ENCODE measurements around the gene CDC42EP4.
"Not testable (repeated sequence)": the region's sequence is repeated elsewhere in the genome, so short reads cannot be mapped to it uniquely, and the experiment has no call there.

Gene CDC42EP4

GRCh38 chr17:73267648-73268537 is 43.9 kb downstream of the CDC42EP4 start:
- H2AFZ ChIP-seq (ENCODE audit: low read depth, low read length) = no peak overlapping the region
- H3K4me3 ChIP-seq (ENCODE audit: low read length) = no peak overlapping the region
- H3K4me1 ChIP-seq (ENCODE audit: insufficient read depth, low read length) = peaks cover 6% of the 10 kb centered on the region
- no peaks in the 10 kb centered on the region for H3K27me3 ChIP-seq (ENCODE audit: insufficient read depth, low read length)
- no peaks in the 10 kb centered on the region for H3K9me3 ChIP-seq (ENCODE audit: low read length)
- no peaks in the 10 kb centered on the region for H3K36me3 ChIP-seq (ENCODE audit: insufficient read depth, low read length)

GRCh38 chr17:73266796-73267195 is 45.0 kb downstream of the CDC42EP4 start:
- Histone ChIP-seq H3K36me3 (ENCODE audit: insufficient read depth, low read length) (no peaks in the 10 kb centered on the region), H3K4me1 (ENCODE audit: insufficient read depth, low read length) (peaks cover 16% of the 10 kb centered on the region), H2AFZ (ENCODE audit: low read depth, low read length) (no peak overlapping the region), H3K4me3 (ENCODE audit: low read length) (no peak overlapping the region), H3K9me3 (ENCODE audit: low read length) (no peaks in the 10 kb centered on the region), H3K27me3 (ENCODE audit: insufficient read depth, low read length) (no peaks in the 10 kb centered on the region)

- no peaks in the 10 kb centered on the region for H3K27me3 ChIP-seq (ENCODE audit: insufficient read depth, low read length)
- no peak overlapping the region for H3K4me3 ChIP-seq (ENCODE audit: low read length)
- H3K4me1 ChIP-seq (ENCODE audit: insufficient read depth, low read length) = peaks cover 19% of the 10 kb centered on the region
- no peak overlapping the region for H2AFZ ChIP-seq (ENCODE audit: low read depth, low read length)
- H3K9me3 ChIP-seq (ENCODE audit: low read length) = no peaks in the 10 kb centered on the region
- H3K36me3 ChIP-seq (ENCODE audit: insufficient read depth, low read length) = no peaks in the 10 kb centered on the region
Measured at GRCh38 chr17:73265646-73266640, 45.9 kb downstream of the CDC42EP4 start.

- not testable (repeated sequence) for H3K9me3 ChIP-seq (ENCODE audit: low read length)
- peaks cover 19% of the 10 kb centered on the region for H3K4me1 ChIP-seq (ENCODE audit: insufficient read depth, low read length)
Measured at GRCh38 chr17:73264448-73264847, 47.4 kb downstream of the CDC42EP4 start.

GRCh38 chr17:73262676-73263642 is 48.8 kb downstream of the CDC42EP4 start:
- peaks cover 19% of the 10 kb centered on the region for H3K4me1 ChIP-seq (ENCODE audit: insufficient read depth, low read length)
- H3K9me3 ChIP-seq (ENCODE audit: low read length) = no peaks in the 10 kb centered on the region
- H3K27me3 ChIP-seq (ENCODE audit: insufficient read depth, low read length) = no peaks in the 10 kb centered on the region

More at GRCh38 chr17:73264448-73264847, 47.4 kb downstream of the CDC42EP4 start:
- not testable (repeated sequence) for H3K36me3 ChIP-seq (ENCODE audit: insufficient read depth, low read length); H3K4me3 ChIP-seq (ENCODE audit: low read length); H2AFZ ChIP-seq (ENCODE audit: low read depth, low read length); H3K27me3 ChIP-seq (ENCODE audit: insufficient read depth, low read length)

GRCh38 chr17:73261952-73262675 is 49.7 kb downstream of the CDC42EP4 start:
- Histone ChIP-seq H3K36me3 (ENCODE audit: insufficient read depth, low read length) (no peaks in the 10 kb centered on the region), H2AFZ (ENCODE audit: low read depth, low read length) (peak overlapping the region; percentile 76)

More at GRCh38 chr17:73262676-73263642, 48.8 kb downstream of the CDC42EP4 start:
- Histone ChIP-seq H3K4me3 (ENCODE audit: low read length) (no peak overlapping the region), H2AFZ (ENCODE audit: low read depth, low read length) (peak overlapping the region; percentile 76), H3K36me3 (ENCODE audit: insufficient read depth, low read length) (no peaks in the 10 kb centered on the region)

GRCh38 chr17:73261617-73261951 is 50.2 kb downstream of the CDC42EP4 start, which contains the start of gene CPSF4L:
TSS of gene CPSF4L (minus strand) at chr17:73261880. CDS start at chr17:73261818, 62 bp downstream.
- Histone ChIP-seq H3K4me3 (ENCODE audit: low read length) (no peak within 1 kb of the TSS), H3K9me3 (ENCODE audit: low read length) (no peaks in the 10 kb centered on the region), H3K4me1 (ENCODE audit: insufficient read depth, low read length) (peaks cover 19% of the 10 kb centered on the region), H3K27me3 (ENCODE audit: insufficient read depth, low read length) (no peaks in the 10 kb centered on the region), H3K36me3 (ENCODE audit: insufficient read depth, low read length) (no peaks in the 10 kb centered on the region), H2AFZ (ENCODE audit: low read depth, low read length) (peak within 1 kb of the TSS; percentile 76)

More at GRCh38 chr17:73261952-73262675, 49.7 kb downstream of the CDC42EP4 start:
- Histone ChIP-seq H3K4me3 (ENCODE audit: low read length) (no peak overlapping the region), H3K4me1 (ENCODE audit: insufficient read depth, low read length) (peaks cover 19% of the 10 kb centered on the region), H3K27me3 (ENCODE audit: insufficient read depth, low read length) (no peaks in the 10 kb centered on the region), H3K9me3 (ENCODE audit: low read length) (no peaks in the 10 kb centered on the region)

- Histone ChIP-seq H3K4me3 (ENCODE audit: low read length) (no peak overlapping the region), H3K27me3 (ENCODE audit: insufficient read depth, low read length) (no peaks in the 10 kb centered on the region), H3K36me3 (ENCODE audit: insufficient read depth, low read length) (no peaks in the 10 kb centered on the region), H3K4me1 (ENCODE audit: insufficient read depth, low read length) (peaks cover 10% of the 10 kb centered on the region), H3K9me3 (ENCODE audit: low read length) (no peaks in the 10 kb centered on the region), H2AFZ (ENCODE audit: low read depth, low read length) (no peak overlapping the region)
Measured at GRCh38 chr17:73257516-73257915, 54.3 kb downstream of the CDC42EP4 start.

- Histone ChIP-seq H3K4me1 (ENCODE audit: insufficient read depth, low read length) (no peaks in the 10 kb centered on the region), H2AFZ (ENCODE audit: low read depth, low read length) (no peak overlapping the region), H3K4me3 (ENCODE audit: low read length) (no peak overlapping the region), H3K36me3 (ENCODE audit: insufficient read depth, low read length) (no peaks in the 10 kb centered on the region), H3K27me3 (ENCODE audit: insufficient read depth, low read length) (no peaks in the 10 kb centered on the region), H3K9me3 (ENCODE audit: low read length) (no peaks in the 10 kb centered on the region)
Measured at GRCh38 chr17:73256220-73256619, 55.6 kb downstream of the CDC42EP4 start.

- Histone ChIP-seq H3K9me3 (ENCODE audit: low read length) (no peaks in the 10 kb centered on the region), H3K36me3 (ENCODE audit: insufficient read depth, low read length) (no peaks in the 10 kb centered on the region), H2AFZ (ENCODE audit: low read depth, low read length) (no peak overlapping the region), H3K4me3 (ENCODE audit: low read length) (no peak overlapping the region), H3K27me3 (ENCODE audit: insufficient read depth, low read length) (no peaks in the 10 kb centered on the region), H3K4me1 (ENCODE audit: insufficient read depth, low read length) (no peaks in the 10 kb centered on the region)
Measured at GRCh38 chr17:73255671-73256181, 56.1 kb downstream of the CDC42EP4 start.

GRCh38 chr17:73251871-73252270 is 59.9 kb downstream of the CDC42EP4 start:
- H3K4me3 ChIP-seq (ENCODE audit: low read length) = no peak overlapping the region
- H3K9me3 ChIP-seq (ENCODE audit: low read length) = no peaks in the 10 kb centered on the region
- H3K27me3 ChIP-seq (ENCODE audit: insufficient read depth, low read length) = no peaks in the 10 kb centered on the region
- H3K4me1 ChIP-seq (ENCODE audit: insufficient read depth, low read length) = no peaks in the 10 kb centered on the region
- H2AFZ ChIP-seq (ENCODE audit: low read depth, low read length) = no peak overlapping the region
- peaks cover 16% of the 10 kb centered on the region for H3K36me3 ChIP-seq (ENCODE audit: insufficient read depth, low read length)

Data from neuron (in vitro differentiated cells).